Thoracic aorta (tissue), 2 donors: ENCODE results near the gene RANBP17. TPM values are rescaled to one million over a fixed set of nuclear protein-coding genes. Genes with fewer than 3 reads are reported as not detected.

Experiments used
- ATAC-seq: fragments of 150-250 bp; one replicate; pipeline ENCODE4 v1.8.0; 2017; ENCODE audit warnings: low read depth; ENCODE audit not compliant: insufficient number of reproducible peaks, low FRiP score
- DNase-seq: peaks from one replicate; pipeline ENCODE4 v3.0.0-alpha.2; 2020; ENCODE audit warnings: low spot score
- H3K27ac ChIP-seq, 2 donors: fragments of 200-600 bp; sonication (generic); 1 replicate in 1 of 2; 2 replicates in 1 of 2; pipeline ENCODE4 v1.5.1; 2016; ENCODE audit warnings: mild to moderate bottlenecking in 2 of 2, moderate library complexity in 2 of 2
- H3K27me3 ChIP-seq: fragments of 200-600 bp; sonication (generic); replicated peaks from 2 replicates; pipeline ENCODE4 v1.6.0; 2016; ENCODE audit warnings: mild to moderate bottlenecking; ENCODE audit not compliant: insufficient read depth
- H3K36me3 ChIP-seq: fragments of 200-600 bp; sonication (generic); one replicate; pipeline ENCODE4 v1.5.1; 2016
- H3K4me1 ChIP-seq, 2 donors: fragments of 200-600 bp; sonication (generic); 1 replicate in 1 of 2; 2 replicates in 1 of 2; pipeline versions ENCODE4 v1.5.1 to v1.6.0; 2016; ENCODE audit warnings: low read depth in 2 of 2, mild to moderate bottlenecking in 1 of 2; ENCODE audit not compliant: control insufficient read depth in 1 of 2
- H3K4me3 ChIP-seq: fragments of 200-600 bp; sonication (generic); 2 replicates; pipeline ENCODE4 v1.5.1; 2016; ENCODE audit warnings: mild to moderate bottlenecking
- H3K9me3 ChIP-seq: fragments of 200-600 bp; sonication (generic); 2 replicates; pipeline ENCODE4 v1.5.1; 2016
- CTCF ChIP-seq: fragments of 200-600 bp; sonication (generic); IDR thresholded peaks from one replicate; pipeline ENCODE4 v1.5.1; 2019; ENCODE audit warnings: antibody characterized with exemption
- total RNA-seq, 2 donors: library from RNA; depleted of rRNA; stranded (reverse); fragments of >200 nt; gene quantifications; one replicate each; pipeline versions ENCODE4 v1.1.0 to v1.2.3, GENCODE V29; 2016

Gene RANBP17
- total RNA-seq, 2 donors from 2014 or later, result 8.4 to 31.1 TPM

- no peaks in the 10 kb centered on the region for H3K4me1 ChIP-seq
- DNase-seq (no peak), ATAC-seq (no peak)
- no peak overlapping the region for H3K4me3 ChIP-seq
- no peaks in the 10 kb centered on the region for H3K27me3 ChIP-seq
- no peak overlapping the region for H3K27ac ChIP-seq
- no peaks in the 10 kb centered on the region for H3K36me3 ChIP-seq
- no peaks in the 10 kb centered on the region for H3K9me3 ChIP-seq
- no peak for TF ChIP-seq CTCF
Observed at GRCh38 chr5:170854566-170854965, 7.3 kb upstream of the RANBP17 start.

GRCh38 chr5:170857066-170857465, 4.8 kb upstream of the RANBP17 start:
- Histone ChIP-seq H3K4me3 (no peak overlapping the region), H3K36me3 (no peaks in the 10 kb centered on the region)

DNA sequence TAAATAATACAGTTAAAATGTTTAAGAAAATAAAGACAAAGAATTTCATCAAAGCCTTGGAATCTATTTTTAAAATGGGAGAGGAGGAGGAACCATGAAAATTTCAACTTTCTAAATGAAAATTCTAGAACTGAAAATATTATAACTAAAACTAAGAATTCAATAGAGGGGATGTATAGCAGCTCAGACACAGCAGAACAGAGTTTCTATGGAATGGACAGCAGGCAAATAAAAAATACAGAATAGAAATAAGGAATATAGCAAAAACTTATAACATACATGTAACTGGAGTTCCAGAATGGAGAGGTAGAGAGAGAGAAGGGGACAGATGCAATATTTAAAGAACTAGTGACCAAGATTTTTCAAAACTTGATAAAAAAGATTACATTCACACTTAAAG, 1.4 kb upstream of the RANBP17 start:
- H3K27me3 ChIP-seq, result no peaks in the 10 kb centered on the region
- no peak overlapping the region for H3K27ac ChIP-seq
- DNase-seq, result no peak
- H3K4me1 ChIP-seq, result no peaks in the 10 kb centered on the region
- no peak overlapping the region for H3K4me3 ChIP-seq
- no peaks in the 10 kb centered on the region for H3K36me3 ChIP-seq
- TF ChIP-seq CTCF, result no peak
- ATAC-seq, result no peak
- H3K9me3 ChIP-seq, result peaks cover 5% of the 10 kb centered on the region

More at GRCh38 chr5:170857066-170857465, 4.8 kb upstream of the RANBP17 start:
- DNase-seq (no peak), ATAC-seq (no peak)
- Histone ChIP-seq H3K27me3 (no peaks in the 10 kb centered on the region), H3K9me3 (peaks cover 5% of the 10 kb centered on the region), H3K4me1 (no peaks in the 10 kb centered on the region), H3K27ac (no peak overlapping the region)
- no peak for TF ChIP-seq CTCF

GRCh38 chr5:170860818-170861666, 776 bp upstream of the RANBP17 start:
- H3K36me3 ChIP-seq, result no peaks in the 10 kb centered on the region
- TF ChIP-seq CTCF, result no peak
- ATAC-seq (no peak), DNase-seq (no peak)
- peak overlapping the region; percentile 76 for H3K4me3 ChIP-seq
- H3K4me1 ChIP-seq, result no peaks in the 10 kb centered on the region
- peaks cover 5% of the 10 kb centered on the region for H3K9me3 ChIP-seq
- H3K27me3 ChIP-seq, result no peaks in the 10 kb centered on the region
- H3K27ac ChIP-seq, result no peak overlapping the region

DNA sequence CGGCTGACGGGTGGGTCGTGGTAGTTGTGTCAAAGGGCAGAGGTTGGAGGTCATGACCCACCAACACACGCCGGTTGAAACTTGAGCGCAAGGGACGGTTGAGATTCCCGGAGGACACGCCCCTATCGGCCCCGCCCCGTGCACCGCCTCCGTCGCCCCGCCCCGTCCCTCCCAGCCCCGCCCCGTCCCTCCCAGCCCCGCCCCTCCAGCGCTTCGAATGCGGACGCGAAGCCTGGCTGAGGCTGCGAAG, 226 bp upstream of the RANBP17 start:
- ATAC-seq (peak; percentile 12), DNase-seq (no peak)
- H3K4me3 ChIP-seq, result peak overlapping the region; percentile 76
- no peak overlapping the region for H3K27ac ChIP-seq
- TF ChIP-seq CTCF, result no peak
- H3K4me1 ChIP-seq, result no peaks in the 10 kb centered on the region
- H3K9me3 ChIP-seq, result peaks cover 5% of the 10 kb centered on the region
- no peaks in the 10 kb centered on the region for H3K27me3 ChIP-seq
- no peaks in the 10 kb centered on the region for H3K36me3 ChIP-seq
